Inferior parietal cortex (tissue), 1 donor: ENCODE results near the gene BCAS3.
A peak's percentile ranks its signal among the peaks of the same experiment; 100 is the strongest.
"Not testable (repeated sequence)": the region's sequence is repeated elsewhere in the genome, so short reads cannot be mapped to it uniquely, and the experiment has no call there.

ENCODE experiments used
- DNase-seq: peaks from one replicate; pipeline ENCODE4 v3.0.0-alpha.2; 2016; ENCODE audit errors: extremely low spot score

BCAS3 gene

DNA sequence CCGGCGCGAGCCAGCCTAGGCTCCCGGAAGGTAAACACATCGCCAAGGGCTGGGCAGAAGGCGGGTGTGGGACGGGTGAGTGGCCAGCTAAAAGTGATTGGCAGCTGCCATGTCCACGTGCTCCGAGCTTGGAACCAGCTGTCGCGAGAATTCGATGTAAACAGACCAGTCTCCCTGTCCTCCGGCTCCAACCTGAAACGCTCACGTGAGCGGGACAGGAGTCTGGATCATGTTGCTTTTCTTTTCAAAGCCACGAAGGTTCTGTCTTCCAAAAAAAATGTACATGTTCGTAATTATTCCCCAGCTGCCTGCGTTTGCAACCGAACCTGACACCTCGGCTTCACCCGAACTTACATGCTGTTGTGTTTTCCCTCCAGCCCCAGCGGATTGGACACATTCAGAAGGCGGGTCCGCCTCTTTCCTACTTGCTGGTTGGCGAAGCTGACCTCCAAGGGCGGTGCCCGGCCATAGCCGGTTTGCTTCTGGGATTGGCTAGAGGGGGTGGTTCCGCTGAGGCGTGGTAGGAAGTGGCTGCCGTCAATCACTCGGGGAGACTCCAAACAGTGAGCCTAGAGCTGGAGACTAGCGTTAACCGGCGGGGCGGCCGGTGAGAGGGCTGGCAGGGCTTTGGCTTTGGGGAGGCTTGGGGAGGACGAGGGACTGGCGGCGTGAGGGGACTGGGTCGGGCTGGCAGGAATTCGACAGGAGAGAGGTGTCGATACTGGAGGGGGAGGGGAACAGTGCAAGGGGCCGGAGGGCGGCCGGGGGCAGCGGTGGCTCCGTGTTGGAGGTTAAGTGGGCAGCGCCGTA lies at the start of gene BCAS3:
Gene BCAS3 (plus strand): TSS at position 544 of the 810 bp plus-strand sequence.
- peak; percentile 99 for DNase-seq

DNA sequence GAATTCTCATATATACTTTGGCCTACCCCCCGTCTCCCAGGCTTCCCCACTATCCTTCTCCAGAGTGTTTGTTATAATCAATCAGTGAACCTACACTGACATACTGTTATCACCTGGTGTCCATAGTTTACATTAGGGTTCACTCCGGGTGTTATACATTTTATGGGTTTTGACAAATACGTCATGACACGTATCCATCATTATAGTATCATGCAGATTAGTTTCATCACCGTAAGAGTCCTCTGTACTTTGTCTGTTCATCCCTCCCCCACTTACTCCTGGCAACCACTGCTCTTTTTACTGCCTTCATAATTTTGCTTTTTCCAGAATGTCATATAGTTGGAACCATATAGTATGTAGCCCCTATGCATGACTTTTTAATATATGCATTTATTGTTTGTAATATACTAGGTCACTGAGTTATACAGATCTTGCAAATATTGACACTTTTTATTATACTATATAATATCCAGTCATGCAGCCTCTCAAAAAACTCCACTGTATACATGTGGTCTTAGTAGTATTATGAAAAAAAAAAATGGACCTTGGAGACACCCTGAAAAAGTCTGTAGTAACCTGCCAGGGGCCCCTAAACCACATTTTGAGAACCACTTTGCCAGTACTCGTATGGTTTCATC lies 49.3 kb upstream of the BCAS3 start:
- no peak for DNase-seq

DNA sequence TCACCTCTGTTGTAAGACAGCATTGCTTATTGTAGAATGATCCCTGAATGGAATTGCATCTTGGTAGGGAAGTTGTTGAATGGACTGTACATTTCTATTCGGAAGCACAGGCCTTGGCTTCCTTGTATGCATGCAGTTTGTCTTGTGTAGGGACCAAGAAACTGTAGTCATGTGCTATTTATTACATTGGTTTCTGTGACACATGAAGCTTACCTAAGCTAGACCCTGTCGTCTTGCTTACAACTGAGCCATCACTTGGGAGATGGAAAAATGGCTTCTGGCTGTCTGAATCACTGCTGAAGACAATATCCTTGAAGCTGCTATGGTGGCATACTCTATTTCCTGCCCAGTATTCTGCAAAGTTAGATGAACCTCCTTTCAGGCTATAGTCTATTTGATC lies 48.5 kb upstream of the BCAS3 start:
- DNase-seq, result no peak

DNA sequence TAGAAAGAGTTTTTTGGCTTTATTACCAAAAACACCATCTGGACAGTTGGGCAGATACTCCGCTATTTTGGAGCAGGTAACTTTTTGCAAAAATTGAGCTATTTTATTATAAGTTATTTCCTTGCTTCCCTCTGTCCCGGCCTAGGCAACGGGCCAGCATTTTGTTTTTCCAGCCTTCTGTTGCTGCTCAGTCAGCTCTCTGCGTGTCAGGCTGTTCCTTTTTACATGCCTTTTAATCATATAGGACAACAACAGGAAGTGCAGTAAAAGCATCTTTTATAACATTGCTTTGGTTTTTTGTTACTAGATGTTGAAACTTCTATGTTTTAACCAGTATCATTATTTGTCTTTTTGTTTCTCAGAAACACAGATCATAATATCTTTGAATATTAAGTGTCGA lies 47.3 kb upstream of the BCAS3 start:
- DNase-seq, result peak; percentile 47

DNA sequence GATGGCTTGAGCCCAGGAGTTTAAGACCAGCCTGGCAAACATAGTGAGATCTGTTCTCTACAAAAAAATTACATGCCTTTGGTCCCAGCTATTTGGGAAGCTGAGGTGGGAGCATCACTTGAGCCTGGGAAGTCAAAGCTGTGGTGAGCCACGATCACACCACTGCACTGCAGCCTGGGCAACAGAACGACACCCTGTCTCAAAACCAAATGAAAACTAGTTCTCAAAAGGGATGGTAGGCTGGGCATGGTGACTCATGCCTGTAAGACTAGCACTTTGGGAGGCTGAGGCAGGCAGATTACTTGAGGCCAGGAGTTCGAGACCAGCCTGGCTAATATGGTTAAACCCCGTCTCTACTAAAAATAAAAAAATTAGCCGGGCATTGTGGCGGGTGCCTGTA lies 46.5 kb upstream of the BCAS3 start:
- no peak for DNase-seq

DNA sequence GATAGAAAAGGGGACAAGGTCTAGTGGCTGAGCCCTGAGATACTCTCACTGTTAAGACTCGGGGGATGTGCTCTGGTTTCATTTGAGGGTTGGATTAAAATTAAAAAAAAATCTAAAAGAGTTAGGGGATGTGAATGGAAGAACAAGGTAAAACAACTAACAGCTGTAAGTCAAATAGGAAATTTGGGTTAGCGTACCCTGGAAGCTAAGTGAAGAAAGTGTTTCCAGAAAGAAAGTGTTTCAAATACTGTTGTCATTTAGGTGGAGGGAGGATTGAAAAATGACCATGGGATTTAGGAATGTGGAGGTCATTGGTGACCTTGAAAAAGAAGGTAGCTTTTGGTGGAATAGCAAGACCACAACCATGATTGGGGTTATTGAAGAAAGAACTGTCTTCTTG lies 40.0 kb upstream of the BCAS3 start:
- DNase-seq, result no peak

DNA sequence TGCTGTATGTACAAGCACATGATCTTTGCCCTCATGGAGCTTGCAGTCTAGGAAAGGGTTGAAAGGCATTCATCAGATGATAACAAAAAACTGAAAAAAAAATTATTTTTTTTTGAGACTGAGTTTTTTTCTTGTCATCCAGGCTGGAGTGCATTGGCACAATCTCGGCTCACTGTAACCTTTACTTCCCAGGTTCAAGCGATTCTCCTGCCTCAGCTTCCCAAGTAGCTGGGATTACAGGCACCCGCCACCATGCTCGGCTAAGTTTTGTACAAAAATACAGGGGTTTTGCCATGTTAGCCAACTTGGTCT lies 38.7 kb upstream of the BCAS3 start:
- DNase-seq, result no peak

DNA sequence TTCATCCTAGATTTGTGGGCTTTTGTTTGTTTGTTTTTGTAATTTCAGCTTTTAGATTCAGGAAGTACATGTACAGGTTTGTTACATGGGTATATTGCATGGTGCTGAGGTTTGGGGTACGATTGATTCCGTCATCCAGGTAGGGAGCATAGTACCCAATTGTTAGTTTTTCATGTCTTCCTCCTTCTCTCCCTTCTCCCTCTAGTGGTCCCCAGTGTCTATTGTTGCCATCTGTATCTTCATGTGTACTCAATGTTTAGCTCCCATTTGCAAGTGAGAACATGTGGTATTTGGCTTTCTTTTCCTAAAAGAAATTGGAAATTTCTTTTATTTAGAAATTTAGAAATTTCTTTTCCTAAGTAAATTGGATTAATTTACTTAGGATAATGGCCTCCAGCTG lies 37.1 kb upstream of the BCAS3 start:
- no peak for DNase-seq

DNA sequence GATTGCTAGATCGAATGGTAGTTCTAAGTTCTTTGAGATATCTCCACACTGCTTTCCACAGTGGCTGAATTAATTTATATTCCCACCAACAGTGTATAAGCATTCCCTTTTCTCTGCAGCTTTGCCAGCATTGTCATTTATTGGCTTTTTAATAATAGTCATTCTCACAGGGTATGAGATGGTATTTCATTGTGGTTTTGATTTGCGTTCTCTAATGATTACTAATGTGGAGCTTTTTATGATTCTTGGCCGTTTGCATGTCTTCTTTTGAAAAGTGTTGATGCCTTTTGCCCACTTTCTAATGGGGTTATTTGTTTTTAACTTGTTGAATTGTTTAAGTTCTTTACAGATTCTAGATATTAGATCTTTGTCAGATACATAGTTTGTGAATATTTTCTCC lies 36.5 kb upstream of the BCAS3 start:
- DNase-seq, result no peak

GRCh38 chr17:60641810-60642220 lies 35.8 kb upstream of the BCAS3 start:
- peak; percentile 92 for DNase-seq

- no peak for DNase-seq
These were observed 31.6 kb upstream of the BCAS3 start for GRCh38 chr17:60645918-60646523.

- no peak for DNase-seq
These were observed 30.9 kb upstream of the BCAS3 start for GRCh38 chr17:60646701-60647100.

- no peak for DNase-seq
These were observed 29.9 kb upstream of the BCAS3 start for GRCh38 chr17:60647705-60648104.

GRCh38 chr17:60652454-60653247 lies 25.0 kb upstream of the BCAS3 start:
- no peak for DNase-seq

- no peak for DNase-seq
These were observed 24.1 kb upstream of the BCAS3 start for GRCh38 chr17:60653569-60653968.

- no peak for DNase-seq
These were observed 21.2 kb upstream of the BCAS3 start for GRCh38 chr17:60656499-60656898.

DNA sequence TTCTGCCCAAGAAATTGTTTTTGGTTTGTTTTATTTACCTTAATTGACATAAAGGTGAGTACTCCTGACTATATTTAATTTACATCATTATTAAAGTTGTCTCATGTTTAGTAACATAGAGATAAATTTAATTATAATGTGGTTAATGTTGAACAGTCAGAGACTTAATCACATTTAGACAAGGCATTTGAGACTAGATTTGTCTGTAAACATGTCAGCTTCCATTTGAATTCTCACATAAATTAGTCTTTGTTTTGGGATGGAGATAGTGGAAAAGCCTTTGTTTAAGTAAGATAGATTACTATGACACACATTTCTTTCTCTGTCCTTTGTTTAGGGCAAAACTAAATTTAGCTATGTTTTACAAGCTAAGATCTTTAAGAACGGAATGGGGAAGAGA lies 18.5 kb upstream of the BCAS3 start:
- DNase-seq, result no peak

DNA sequence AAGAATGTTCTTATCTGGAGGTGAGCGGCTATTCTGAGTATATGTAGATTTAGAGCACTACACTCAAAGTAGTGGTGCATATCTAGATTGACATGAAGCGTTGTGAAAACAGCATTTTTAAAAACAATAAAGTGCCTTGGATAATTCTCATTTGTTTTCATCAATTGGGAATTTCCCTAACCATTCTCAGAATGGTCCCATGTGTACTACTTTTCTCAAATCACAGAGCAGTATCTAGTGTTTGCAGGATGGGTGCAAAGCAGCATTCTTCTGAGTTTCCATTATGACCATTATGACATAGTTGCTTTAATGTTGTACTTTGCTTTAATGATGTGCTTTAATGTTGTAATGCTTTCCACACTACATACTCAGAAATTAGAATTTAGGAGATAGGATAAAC lies 16.2 kb upstream of the BCAS3 start:
- no peak for DNase-seq

GRCh38 chr17:60664022-60664421 lies 13.6 kb upstream of the BCAS3 start:
- DNase-seq, result no peak

DNA sequence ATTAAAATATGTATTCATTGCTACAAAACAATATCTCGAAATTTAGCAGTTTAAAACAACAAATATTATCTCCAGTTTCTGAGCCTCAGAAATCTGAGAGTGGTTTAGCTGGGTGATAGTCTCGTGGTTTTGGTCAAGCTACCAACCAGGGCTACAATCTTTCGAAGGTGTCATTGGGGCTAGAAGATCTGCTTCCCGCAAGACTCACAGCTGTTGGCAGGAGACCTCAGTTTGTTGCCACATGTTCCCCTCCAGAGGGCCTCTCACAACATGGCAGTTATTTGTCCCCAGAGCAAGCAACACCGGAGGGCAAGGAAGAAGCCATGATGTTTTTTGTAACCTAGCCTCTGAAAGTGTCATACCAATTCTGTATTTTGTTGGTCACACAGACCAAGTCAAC lies 12.0 kb upstream of the BCAS3 start:
- DNase-seq, result no peak

GRCh38 chr17:60668741-60669140 lies 8.9 kb upstream of the BCAS3 start:
- DNase-seq, result not testable (repeated sequence)

- DNase-seq, result no peak
These were observed 6.2 kb upstream of the BCAS3 start for GRCh38 chr17:60671482-60671881.
